Astrocyte (in vitro differentiated cells and primary cell): ENCODE measurements around the gene SP9.

ENCODE experiments used
- CTCF ChIP-seq: IDR thresholded peaks from 2 replicates; pipeline ENCODE4 v1.5.1; 2011; ENCODE audit warnings: low read depth, mild to moderate bottlenecking, inconsistent platforms, low read length, moderate library complexity; ENCODE audit not compliant: insufficient read depth
- EZH2 ChIP-seq: IDR thresholded peaks from 2 replicates; pipeline ENCODE4 v1.6.1; 2012; ENCODE audit warnings: mild to moderate bottlenecking, low read length, inconsistent platforms; ENCODE audit not compliant: insufficient read depth

GRCh38 chr2:174365571-174365970 is 30.8 kb downstream of the SP9 start:
- TF ChIP-seq CTCF (no peak), EZH2 (no peak)
